Measurements from ENCODE around the gene SF3B6.

Gene SF3B6

DNA sequence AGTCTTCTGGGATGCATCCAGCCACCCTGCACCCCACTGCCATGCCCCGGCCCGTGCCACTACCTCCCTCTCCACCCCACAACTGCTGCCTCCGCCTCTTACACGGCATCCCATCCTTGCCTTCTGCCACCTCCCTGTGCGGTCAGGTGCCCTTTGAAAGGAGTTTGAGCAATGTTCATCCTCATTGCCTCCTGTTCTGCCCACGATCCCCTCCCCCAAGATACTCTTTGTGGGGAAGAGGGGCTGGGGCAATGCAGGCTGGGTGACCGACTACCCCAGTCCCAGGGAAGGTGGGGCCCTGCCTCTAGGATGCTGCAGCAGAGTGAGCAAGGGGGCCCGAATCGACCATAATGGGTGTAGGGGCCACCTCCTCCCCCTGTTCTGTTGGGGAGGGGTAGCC, 57.9 kb downstream of the SF3B6 start:
- no peak for DNase-seq

DNA sequence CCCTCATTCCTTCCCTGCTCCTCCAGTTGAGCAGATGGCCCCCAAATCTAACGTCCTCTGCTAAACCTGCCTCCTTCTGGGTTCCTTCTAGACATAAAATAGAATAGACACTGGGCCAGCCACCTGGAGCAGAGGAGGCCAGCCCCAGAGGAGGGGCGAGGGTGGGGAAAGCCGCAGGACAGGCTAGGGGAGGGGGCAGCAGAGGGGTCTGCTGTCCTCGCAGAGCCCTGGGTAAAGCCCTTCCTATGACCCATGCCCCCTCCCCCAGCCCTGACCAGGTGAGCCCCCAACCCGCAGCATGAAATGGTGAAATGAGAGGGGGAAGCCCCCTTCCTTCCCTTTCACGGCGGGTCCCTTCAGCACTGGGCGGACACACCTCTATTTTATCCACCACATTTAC, 58.4 kb downstream of the SF3B6 start:
- no peak for DNase-seq
